Ishikawa (cell line): ENCODE data around the gene ETV5.

ENCODE experiments used
- EP300 ChIP-seq: IDR thresholded peaks from 2 replicates; pipeline ENCODE4 v1.6.1; 2012; ENCODE audit warnings: borderline replicate concordance
- TEAD4 ChIP-seq: IDR thresholded peaks from 2 replicates; pipeline ENCODE4 v1.6.1; 2012
- TF ChIP-seq, protein P1 (sequence below): IDR thresholded peaks from 2 replicates; pipeline ENCODE4 v1.6.1; 2012; ENCODE audit warnings: low read depth, mild to moderate bottlenecking

DNA sequence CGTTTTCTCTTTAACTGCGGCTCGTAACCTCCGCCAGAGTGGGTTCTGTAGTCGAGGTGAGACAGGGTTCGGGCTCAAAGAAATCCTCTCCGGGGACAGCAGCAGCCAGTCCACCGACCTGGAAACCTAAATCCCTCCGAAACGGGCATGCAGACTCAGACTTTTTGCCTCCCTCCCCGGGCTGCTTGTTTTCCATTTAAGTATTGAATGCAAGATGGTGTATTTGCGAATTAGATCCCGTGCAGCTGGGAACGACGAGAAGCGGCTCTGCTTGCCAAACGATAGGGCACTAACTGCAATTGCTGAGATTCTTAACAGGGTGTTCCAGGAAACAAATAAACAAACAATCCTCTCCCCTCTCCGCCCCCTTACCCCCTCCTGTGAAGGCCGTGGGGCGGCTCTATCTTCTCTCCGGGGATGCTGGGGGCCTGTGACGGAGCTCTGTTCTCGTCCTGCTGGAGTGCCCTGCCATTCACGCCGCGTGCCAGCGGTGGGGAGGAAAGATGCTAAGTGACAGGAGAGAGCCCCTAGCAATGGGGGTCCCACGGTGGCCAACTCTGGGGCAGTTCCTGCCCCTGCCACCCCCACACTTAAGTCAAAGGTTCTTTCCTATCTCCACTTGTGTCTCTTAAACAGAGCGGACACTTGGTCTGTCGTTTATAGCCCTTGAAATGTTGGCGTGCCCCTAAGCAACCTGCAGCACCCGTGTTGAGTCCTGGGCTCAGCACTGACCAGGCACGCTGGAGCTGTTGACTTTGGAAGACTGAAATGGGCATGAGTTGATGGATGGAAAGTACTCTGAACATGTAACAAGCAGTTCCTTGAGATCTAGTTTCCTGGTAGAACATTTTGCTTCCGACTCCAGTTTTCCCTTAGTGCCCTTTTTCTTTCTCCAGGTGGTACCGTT, 1.3 kb upstream of the ETV5 start:
- TF ChIP-seq EP300 (0 out of 2 replicates have a peak, but pooled peaks have one; percentile 33), TEAD4 (no peak)
- TF ChIP-seq, protein P1, sequence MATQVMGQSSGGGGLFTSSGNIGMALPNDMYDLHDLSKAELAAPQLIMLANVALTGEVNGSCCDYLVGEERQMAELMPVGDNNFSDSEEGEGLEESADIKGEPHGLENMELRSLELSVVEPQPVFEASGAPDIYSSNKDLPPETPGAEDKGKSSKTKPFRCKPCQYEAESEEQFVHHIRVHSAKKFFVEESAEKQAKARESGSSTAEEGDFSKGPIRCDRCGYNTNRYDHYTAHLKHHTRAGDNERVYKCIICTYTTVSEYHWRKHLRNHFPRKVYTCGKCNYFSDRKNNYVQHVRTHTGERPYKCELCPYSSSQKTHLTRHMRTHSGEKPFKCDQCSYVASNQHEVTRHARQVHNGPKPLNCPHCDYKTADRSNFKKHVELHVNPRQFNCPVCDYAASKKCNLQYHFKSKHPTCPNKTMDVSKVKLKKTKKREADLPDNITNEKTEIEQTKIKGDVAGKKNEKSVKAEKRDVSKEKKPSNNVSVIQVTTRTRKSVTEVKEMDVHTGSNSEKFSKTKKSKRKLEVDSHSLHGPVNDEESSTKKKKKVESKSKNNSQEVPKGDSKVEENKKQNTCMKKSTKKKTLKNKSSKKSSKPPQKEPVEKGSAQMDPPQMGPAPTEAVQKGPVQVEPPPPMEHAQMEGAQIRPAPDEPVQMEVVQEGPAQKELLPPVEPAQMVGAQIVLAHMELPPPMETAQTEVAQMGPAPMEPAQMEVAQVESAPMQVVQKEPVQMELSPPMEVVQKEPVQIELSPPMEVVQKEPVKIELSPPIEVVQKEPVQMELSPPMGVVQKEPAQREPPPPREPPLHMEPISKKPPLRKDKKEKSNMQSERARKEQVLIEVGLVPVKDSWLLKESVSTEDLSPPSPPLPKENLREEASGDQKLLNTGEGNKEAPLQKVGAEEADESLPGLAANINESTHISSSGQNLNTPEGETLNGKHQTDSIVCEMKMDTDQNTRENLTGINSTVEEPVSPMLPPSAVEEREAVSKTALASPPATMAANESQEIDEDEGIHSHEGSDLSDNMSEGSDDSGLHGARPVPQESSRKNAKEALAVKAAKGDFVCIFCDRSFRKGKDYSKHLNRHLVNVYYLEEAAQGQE: no peak
